GM12874 (cell line): ENCODE results near the gene BAHCC1.

Experiments
- CTCF ChIP-seq: IDR thresholded peaks from 2 replicates; pipeline ENCODE4 v1.5.1; 2011; ENCODE audit warnings: low read depth, mild to moderate bottlenecking, control low read depth, low read length, moderate library complexity; ENCODE audit not compliant: insufficient read depth

BAHCC1 gene

GRCh38 chr17:81512562-81513371, 117.5 kb downstream of the BAHCC1 start, which contains the start of gene ACTG1:
ACTG1 (minus strand) TSS chr17:81512799; CDS start chr17:81512354, 445 bp downstream.
- no peak for TF ChIP-seq CTCF

DNA sequence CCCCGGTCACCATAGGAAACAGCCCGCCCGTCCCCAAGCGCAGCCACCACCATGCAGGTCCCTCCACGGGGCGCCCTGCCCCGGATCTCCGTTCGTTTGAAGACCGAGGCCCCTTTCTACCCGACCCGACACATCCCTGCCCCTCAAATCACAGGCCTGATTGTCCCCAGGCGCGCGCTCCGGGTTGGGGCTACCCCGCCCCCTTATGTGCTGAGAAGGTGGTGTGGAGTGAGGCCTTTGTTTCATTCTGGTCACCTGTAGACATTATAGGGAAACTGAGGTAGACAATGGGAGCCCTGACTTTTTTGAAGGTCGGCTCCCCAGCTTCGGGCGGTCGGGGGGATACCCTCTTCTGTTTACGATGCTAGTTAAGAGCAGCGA, 118.1 kb downstream of the BAHCC1 start:
- no peak for TF ChIP-seq CTCF

DNA sequence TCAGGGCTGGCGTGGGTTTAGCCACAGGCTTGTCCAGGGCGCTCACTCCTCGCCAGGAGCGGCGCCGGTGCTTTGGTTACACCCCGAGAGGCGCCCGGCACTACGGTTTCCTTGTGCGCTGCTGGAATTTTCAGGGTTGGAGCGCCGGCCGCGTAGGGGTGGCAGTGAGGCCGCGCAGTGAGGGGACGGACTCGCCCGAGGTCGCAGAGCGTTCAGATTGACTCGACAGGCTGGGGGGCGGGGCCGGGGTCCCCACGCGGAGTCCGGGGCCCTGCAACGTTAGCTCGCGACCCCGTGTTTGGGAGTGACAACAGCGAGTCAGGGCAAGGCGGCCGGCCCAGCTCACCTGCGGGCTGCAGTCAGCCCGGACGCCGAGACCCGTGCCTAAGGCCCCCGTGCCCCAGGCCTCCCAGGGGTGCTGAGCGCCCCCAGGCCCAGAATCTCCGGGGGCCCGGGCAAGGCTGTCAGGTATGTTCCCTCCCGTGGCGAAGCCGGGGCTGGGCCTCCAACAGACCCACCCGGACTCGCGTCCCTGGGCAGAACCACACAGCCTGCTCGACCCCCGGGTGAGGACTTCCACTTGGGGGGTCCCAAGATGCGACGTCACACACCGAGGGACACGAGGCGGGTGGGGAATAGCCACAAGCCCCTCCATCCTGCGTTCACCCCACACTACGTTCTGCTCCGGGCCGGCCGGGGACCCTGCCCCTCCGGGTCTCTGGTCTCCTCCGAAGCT, 118.7 kb downstream of the BAHCC1 start:
- TF ChIP-seq CTCF = no peak

GRCh38 chr17:81514489-81514738, 119.2 kb downstream of the BAHCC1 start:
- no peak for TF ChIP-seq CTCF

- no peak for TF ChIP-seq CTCF
Observed at GRCh38 chr17:81514739-81515529, 119.7 kb downstream of the BAHCC1 start.

DNA sequence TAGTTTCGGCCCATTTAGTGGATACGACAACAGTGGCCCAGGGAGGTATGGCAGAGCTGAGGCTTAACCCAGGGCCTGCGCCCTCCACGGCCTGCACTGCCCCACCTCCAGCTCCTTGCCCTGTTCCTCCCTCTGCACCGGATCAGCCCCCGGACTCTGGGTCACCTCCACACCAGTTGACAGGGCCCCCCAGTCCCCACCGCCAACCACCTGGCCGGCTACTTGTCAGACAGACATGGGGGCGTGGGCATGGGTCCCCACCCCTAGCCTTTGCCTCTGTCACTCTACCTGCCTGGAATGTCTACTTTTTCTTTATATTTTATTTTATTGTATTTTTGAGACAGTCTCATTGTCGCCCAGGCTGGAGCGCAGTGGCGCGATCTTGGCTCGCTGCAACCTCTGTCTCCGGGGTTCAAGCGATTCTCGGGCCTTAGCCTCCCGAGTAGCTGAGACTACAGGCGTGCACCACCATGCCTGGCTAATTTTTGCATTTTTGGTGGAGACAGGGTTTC, 120.3 kb downstream of the BAHCC1 start:
- TF ChIP-seq CTCF = no peak
